Measurements from ENCODE around the gene POU6F2.

Gene POU6F2

GRCh38 chr7:39154815-39155214 is 177.1 kb downstream of the POU6F2 start:
- no peak overlapping the region for H3K27ac ChIP-seq
- TF ChIP-seq CTCF (conservative IDR thresholded peaks at IDR 0.05) = no peak

GRCh38 chr7:39158367-39158766 is 180.7 kb downstream of the POU6F2 start:
- TF ChIP-seq CTCF (conservative IDR thresholded peaks at IDR 0.05) = no peak
- no peak overlapping the region for H3K27ac ChIP-seq

- no peak for TF ChIP-seq CTCF (conservative IDR thresholded peaks at IDR 0.05)
- H3K27ac ChIP-seq = no peak overlapping the region
Observed at GRCh38 chr7:39161903-39162302, 184.2 kb downstream of the POU6F2 start.

GRCh38 chr7:39164887-39165286 is 187.2 kb downstream of the POU6F2 start:
- H3K27ac ChIP-seq = no peak overlapping the region
- no peak for TF ChIP-seq CTCF (conservative IDR thresholded peaks at IDR 0.05)

- no peak for TF ChIP-seq CTCF (conservative IDR thresholded peaks at IDR 0.05)
- H3K27ac ChIP-seq = no peak overlapping the region
Observed at GRCh38 chr7:39168403-39169098, 190.8 kb downstream of the POU6F2 start.

- no peak overlapping the region for H3K27ac ChIP-seq
- no peak for TF ChIP-seq CTCF (conservative IDR thresholded peaks at IDR 0.05)
Observed at GRCh38 chr7:39172137-39172536, 194.4 kb downstream of the POU6F2 start.

GRCh38 chr7:39181398-39181797 is 203.7 kb downstream of the POU6F2 start:
- H3K27ac ChIP-seq = no peak overlapping the region
- no peak for TF ChIP-seq CTCF (conservative IDR thresholded peaks at IDR 0.05)

Data from VCaP (cell line).